ENCODE measurements around the gene MGAM2. TPM values are rescaled to one million over a fixed set of nuclear protein-coding genes. Genes with fewer than 3 reads are reported as not detected.

Gene MGAM2
- total RNA-seq, 1 donor, result not detected

DNA sequence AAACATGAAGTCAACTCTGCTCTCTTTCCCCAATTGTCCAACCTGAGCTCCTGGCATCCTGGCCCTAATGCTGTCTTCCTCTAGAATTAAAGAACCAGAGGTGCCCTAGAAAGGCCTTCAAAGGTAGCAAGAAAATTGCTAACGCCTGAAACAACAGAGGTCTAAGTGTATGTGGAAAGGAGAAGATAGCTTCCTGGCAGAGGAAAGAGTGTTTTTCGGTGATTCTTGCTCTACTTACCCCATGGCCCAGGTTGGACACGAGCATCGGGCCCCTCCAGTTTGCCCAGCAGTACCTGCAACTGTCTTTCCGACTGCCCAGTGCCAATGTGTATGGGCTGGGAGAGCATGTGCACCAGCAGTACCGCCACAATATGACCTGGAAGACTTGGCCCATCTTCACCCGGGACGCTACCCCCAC, 22.2 kb downstream of the MGAM2 start:
- no peak overlapping the region for H3K4me3 ChIP-seq (ENCODE audit: low read depth, low read length)
- DNase-seq (ENCODE audit: low read depth), result no peak
- TF ChIP-seq, protein P1, sequence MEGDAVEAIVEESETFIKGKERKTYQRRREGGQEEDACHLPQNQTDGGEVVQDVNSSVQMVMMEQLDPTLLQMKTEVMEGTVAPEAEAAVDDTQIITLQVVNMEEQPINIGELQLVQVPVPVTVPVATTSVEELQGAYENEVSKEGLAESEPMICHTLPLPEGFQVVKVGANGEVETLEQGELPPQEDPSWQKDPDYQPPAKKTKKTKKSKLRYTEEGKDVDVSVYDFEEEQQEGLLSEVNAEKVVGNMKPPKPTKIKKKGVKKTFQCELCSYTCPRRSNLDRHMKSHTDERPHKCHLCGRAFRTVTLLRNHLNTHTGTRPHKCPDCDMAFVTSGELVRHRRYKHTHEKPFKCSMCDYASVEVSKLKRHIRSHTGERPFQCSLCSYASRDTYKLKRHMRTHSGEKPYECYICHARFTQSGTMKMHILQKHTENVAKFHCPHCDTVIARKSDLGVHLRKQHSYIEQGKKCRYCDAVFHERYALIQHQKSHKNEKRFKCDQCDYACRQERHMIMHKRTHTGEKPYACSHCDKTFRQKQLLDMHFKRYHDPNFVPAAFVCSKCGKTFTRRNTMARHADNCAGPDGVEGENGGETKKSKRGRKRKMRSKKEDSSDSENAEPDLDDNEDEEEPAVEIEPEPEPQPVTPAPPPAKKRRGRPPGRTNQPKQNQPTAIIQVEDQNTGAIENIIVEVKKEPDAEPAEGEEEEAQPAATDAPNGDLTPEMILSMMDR (IDR thresholded peaks at IDR 0.05; ENCODE audit: insufficient read depth, low read length), result no peak

DNA sequence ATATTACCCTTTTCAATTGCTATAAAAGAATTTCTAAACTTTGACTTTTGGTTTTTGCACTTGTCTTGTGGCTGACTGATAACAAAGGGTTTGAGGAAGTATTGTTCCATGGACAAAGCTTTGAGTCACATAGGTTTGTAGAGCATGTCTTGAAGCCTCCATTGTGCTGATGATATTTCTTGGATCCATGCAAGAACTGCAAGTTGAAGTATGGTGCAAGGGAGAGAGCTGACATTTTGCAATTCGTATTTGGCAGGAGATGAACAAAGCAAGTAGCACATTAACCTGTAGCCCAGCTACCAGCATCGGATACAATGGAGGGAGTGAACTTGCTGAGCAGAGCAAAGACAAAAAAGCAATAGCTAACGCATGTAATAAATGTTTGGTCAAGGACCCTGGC, 23.4 kb downstream of the MGAM2 start:
- TF ChIP-seq, protein P1 (IDR thresholded peaks at IDR 0.05; ENCODE audit: insufficient read depth, low read length), result no peak
- no peak overlapping the region for H3K4me3 ChIP-seq (ENCODE audit: low read depth, low read length)
- no peak for DNase-seq (ENCODE audit: low read depth)

DNA sequence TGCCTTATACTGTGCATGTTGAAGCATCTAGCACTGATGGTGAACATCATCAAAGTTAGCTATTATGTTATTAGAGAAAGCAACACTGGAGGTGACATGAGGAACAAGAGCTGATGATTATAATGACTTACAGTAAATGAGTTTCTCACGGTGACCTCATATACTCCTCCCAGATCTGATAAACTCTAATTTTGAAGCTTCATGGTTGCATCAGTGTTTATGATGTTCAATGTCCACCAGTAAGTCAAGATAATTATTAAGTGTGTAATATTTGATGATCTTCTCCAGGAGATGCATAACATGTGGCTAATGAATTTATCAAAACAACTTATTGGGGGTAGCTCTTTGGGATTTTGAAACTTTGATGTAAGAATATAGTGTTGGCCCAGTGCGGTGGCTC, 27.5 kb downstream of the MGAM2 start:
- H3K4me3 ChIP-seq (ENCODE audit: low read depth, low read length), result no peak overlapping the region
- DNase-seq (ENCODE audit: low read depth), result no peak
- TF ChIP-seq, protein P1 (IDR thresholded peaks at IDR 0.05; ENCODE audit: insufficient read depth, low read length), result no peak

DNA sequence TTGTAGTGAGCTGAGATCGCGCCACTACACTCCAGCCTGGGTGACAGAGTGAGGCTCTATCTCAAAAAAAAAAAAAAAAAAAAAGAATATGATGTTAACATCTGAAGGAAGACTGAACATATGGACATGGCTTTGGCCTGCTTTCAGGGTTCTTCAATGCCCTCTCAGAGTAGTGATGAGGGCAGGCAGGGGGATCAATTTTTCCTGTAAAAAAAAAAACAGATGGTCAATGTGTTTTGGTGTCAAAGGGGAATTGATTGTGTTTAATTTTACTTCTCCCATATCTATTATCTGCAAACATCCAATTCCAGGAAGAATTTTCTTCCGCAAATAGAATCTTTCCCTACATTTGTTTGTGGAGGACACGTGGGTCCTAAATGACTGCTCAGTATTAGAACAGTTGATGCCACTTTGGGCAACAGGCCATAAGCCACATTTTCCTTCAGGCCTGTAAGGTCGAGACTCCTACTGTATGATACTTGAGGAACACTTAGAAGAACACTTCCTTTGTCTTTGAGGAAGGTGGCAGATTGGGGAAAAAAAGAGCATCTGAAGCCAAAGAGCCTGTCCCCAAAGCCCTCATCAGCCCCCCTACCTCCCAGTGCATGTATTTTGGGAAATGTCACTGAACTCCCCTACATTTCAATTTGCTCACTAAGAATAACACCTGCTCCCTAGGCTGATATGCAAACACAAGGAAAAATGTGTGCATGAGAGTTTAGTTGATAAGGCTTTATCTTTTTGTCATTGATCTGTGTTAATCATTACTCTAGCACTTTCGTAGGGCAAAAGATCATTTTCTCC, 28.3 kb downstream of the MGAM2 start:
- TF ChIP-seq, protein P1 (IDR thresholded peaks at IDR 0.05; ENCODE audit: insufficient read depth, low read length), result no peak

DNA sequence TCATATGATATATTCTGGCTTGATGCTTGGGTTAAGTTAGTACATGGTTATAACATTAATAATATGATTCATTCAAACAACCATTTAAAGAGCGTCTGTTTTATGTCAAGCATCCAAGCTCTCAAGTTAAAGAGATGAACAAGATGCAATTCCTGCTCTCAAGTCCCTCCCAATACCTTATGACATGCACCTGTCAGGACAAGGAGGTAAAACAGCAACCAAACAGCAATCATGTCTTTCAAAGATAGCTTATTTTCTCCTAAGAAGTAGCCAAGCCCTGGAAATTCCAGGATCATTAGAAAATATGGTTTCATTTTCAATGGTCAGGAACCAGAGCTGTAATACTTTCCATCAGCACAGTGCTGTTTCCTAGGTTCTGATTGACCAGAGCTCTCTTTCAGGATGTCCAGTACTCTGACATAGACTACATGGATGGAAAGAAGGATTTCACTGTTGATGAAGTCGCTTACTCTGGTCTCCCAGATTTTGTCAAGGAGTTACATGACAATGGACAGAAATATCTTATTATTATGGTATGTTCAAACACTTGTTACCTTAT, 29.0 kb downstream of the MGAM2 start:
- TF ChIP-seq, protein P1 (IDR thresholded peaks at IDR 0.05; ENCODE audit: insufficient read depth, low read length), result no peak
- H3K4me3 ChIP-seq (ENCODE audit: low read depth, low read length), result no peak overlapping the region
- no peak for DNase-seq (ENCODE audit: low read depth)

More for the DNA sequence above, 28.3 kb downstream of the MGAM2 start:
- H3K4me3 ChIP-seq (ENCODE audit: low read depth, low read length), result no peak overlapping the region
- DNase-seq (ENCODE audit: low read depth), result no peak

DNA sequence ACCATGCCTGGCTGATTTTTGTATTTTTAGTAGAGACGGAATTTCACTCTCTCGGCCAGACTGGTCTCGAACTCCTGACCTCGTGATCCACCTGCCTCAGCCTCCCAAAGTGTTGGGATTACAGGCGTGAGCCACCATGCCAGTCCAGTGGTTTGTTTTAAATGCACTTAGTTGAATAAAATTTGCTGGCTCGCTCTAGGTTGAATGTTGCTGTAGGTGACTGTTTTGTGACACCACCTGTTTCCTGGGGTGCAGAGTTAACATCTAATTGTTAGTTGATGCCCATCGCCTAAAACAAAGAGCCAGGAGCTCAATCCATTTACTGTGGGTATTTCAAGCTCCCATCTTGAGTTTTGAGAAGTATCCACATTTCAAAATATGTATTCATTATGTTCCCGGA, 31.2 kb downstream of the MGAM2 start:
- no peak for DNase-seq (ENCODE audit: low read depth)
- no peak overlapping the region for H3K4me3 ChIP-seq (ENCODE audit: low read depth, low read length)

More for the DNA sequence above, 31.2 kb downstream of the MGAM2 start:
- TF ChIP-seq, protein P1 (IDR thresholded peaks at IDR 0.05; ENCODE audit: insufficient read depth, low read length), result no peak

Measured in fibroblast of the aortic adventitia (primary cell).